GM23248 (cell line): ENCODE data around the gene OR7G2.

Experiments
- EZH2 ChIP-seq: fragments of 200-600 bp; sonication (generic); IDR thresholded peaks from 2 replicates; pipeline ENCODE4 v1.6.1; 2018; ENCODE audit warnings: antibody characterized with exemption, mild to moderate bottlenecking; ENCODE audit not compliant: insufficient read depth, poor library complexity, severe bottlenecking
- EZH2phosphoT487 ChIP-seq: fragments of 200-600 bp; sonication (generic); IDR thresholded peaks from 2 replicates; pipeline ENCODE4 v1.6.1; 2018; ENCODE audit warnings: antibody characterized with exemption, moderate library complexity, mild to moderate bottlenecking, low read depth; ENCODE audit not compliant: insufficient read depth

DNA sequence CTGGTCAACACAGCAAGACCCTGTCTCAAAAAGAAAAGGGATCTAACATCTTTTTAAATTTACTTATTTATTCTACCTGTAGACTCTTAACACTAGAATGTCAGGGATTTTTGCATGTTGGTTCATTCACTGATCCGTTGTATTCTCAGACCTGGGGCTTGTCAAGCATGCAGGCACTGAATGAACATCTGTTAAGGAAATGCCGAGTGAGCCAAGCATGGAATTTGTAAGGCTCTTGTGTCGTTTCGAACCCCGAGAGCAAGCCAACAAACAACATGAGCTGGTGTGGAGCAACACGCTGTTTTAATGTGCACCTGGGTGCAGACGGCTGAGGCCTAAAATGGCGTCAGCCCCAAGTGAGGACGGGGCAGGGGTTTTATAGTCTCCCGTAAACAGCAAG is 30.4 kb downstream of the OR7G2 start:
- no peak for TF ChIP-seq EZH2phosphoT487
- no peak for TF ChIP-seq EZH2
